Pancreas (tissue), 10 donors: ENCODE results near the gene TRAPPC2L. TPM values are rescaled to one million over a fixed set of nuclear protein-coding genes. Genes with fewer than 3 reads are reported as not detected.
A peak's percentile ranks its signal among the peaks of the same experiment; 100 is the strongest.
"Not testable (repeated sequence)": the region's sequence is repeated elsewhere in the genome, so short reads cannot be mapped to it uniquely, and the experiment has no call there.

Source experiments
- ATAC-seq, 4 donors: fragments of 200-7000 bp; cut with Tn5 transposase; one replicate each; pipeline versions ENCODE4 v1.8.0 to v1.9.1; 2020; ENCODE audit warnings: mild to moderate bottlenecking in 4 of 4, moderate library complexity in 4 of 4
- DNase-seq, 6 donors: peaks; one replicate each; pipeline ENCODE4 v3.0.0-alpha.2; 2020
- FAIRE-seq: peaks from 2 replicates; lab custom pipeline; 2012; peaks lifted over from hg19 to GRCh38; lab: Jason Lieb, UNC
- H3K27ac ChIP-seq, 4 donors: fragments of 200-600 bp; sonication (generic); 1 replicate in 3 of 4; 2 replicates in 1 of 4; pipeline versions ENCODE4 v1.5.0 to v1.8.0; 2020
- H3K27me3 ChIP-seq, 4 donors: fragments of 200-600 bp; one replicate each; pipeline ENCODE4 v1.8.0; 2021
- H3K36me3 ChIP-seq, 3 donors: fragments of 200-600 bp; sonication (generic) in 1 of 3; one replicate each; pipeline versions ENCODE4 v1.5.0 to v1.8.0; 2020 to 2021
- H3K4me1 ChIP-seq, 3 donors: fragments of 200-600 bp; one replicate each; pipeline ENCODE4 v1.8.0; 2021
- H3K4me3 ChIP-seq, 4 donors: fragments of 200-600 bp; sonication (generic) in 2 of 4; one replicate each; pipeline versions ENCODE4 v1.5.0 to v1.8.0; 2020 to 2021
- H3K9me3 ChIP-seq, 4 donors: fragments of 200-600 bp; one replicate each; pipeline ENCODE4 v1.8.0; 2021
- CTCF ChIP-seq, 4 donors: fragments of 200-600 bp; sonication (generic) in 3 of 4; IDR thresholded peaks; one replicate each; pipeline versions ENCODE4 v1.5.0 to v1.8.0; 2021; ENCODE audit warnings: antibody characterized with exemption in 4 of 4
- WGBS, 2 donors: extraction: QIAGEN DNeasy Blood & Tissue Kit; methylation state at CpG; one replicate each; pipeline ENCODE4 v1.1.7; 2013; 5-methylcytosine and 5-hydroxymethylcytosine counted together
- intact Hi-C, 3 donors: fragments of 100-400 bp; cut with DNase I; formaldehyde crosslinking; loops; one replicate each; pipeline versions ENCODE4 v1.11.1 to v1.14.2; 2022
- polyA plus RNA-seq, 2 donors: library from polyadenylated mRNA; stranded (reverse); fragments of 200-250 nt; gene quantifications; one replicate each; pipeline ENCODE4 v1.2.3, GENCODE V29; 2013
- total RNA-seq, 6 donors: library from RNA; stranded (reverse); fragmentation: NEBNext Ultra II Directional in 4 of 6; extraction: Animal tissue kit (Norgen Biotek cat#: 25700) in 4 of 6; gene quantifications; one replicate each; pipeline versions ENCODE4 v1.2.1 to v1.2.4, GENCODE V29; 2021 to 2023
- donor health status: healthy with polysubstance abuse.
- donor health status: DM: no; HTN: no; CAD: no; lungs with moderate emphysema.
- donor health status: DM: no; HTN: no; CAD: no.
- donor health status: control.
- donor health status: control.
- donor health status: Bipolar disorder and iron deficiency.
- donor health status: DM: yes; HTN: yes; CAD: no.
- donor health status: DM: no; HTN: no; CAD: no.
- donor health status: DM: no; HTN: no; CAD: no.
- donor health status: DM: yes; HTN: yes; CAD: no.

TRAPPC2L gene
- total and polyA plus RNA-seq, 8 donors, result 16.0 to 55.2 (median 27.4) TPM

GRCh38 chr16:88888461-88889387 is 31.8 kb downstream of the TRAPPC2L start:
- no peak overlapping the region for H3K4me3 ChIP-seq
- no peak for TF ChIP-seq CTCF (IDR thresholded peaks at IDR 0.05)
- intact Hi-C loops, result no loop called here
- no peaks in the 10 kb centered on the region for H3K9me3 ChIP-seq
- H3K36me3 ChIP-seq, result peaks cover 0 to 8% (median 0%) of the 10 kb centered on the region in 3 donors
- FAIRE-seq (no peak), DNase-seq (no peak), ATAC-seq (peak in 1 of 4 donors; percentile 7)
- no peaks in the 10 kb centered on the region for H3K27me3 ChIP-seq
- H3K4me1 ChIP-seq, result no peaks in the 10 kb centered on the region
- no peak overlapping the region for H3K27ac ChIP-seq
- 82 to 87% methylated on average over 28 to 29 of the region's 30 CpGs for WGBS, 2 donors

GRCh38 chr16:88889702-88890352 is 32.9 kb downstream of the TRAPPC2L start:
- H3K9me3 ChIP-seq, ATAC-seq, H3K36me3 ChIP-seq, intact Hi-C loops, H3K4me3 ChIP-seq, H3K27me3 ChIP-seq, H3K4me1 ChIP-seq, H3K27ac ChIP-seq, DNase-seq, FAIRE-seq: not testable (repeated sequence)
- WGBS, 2 donors, result 92 to 93% methylated on average over 45 to 48 of the region's 48 CpGs

- Histone ChIP-seq H3K4me3 (no peak overlapping the region), H3K4me1 (no peaks in the 10 kb centered on the region), H3K27me3 (no peaks in the 10 kb centered on the region), H3K27ac (no peak overlapping the region), H3K36me3 (no peaks in the 10 kb centered on the region), H3K9me3 (no peaks in the 10 kb centered on the region)
- no peak for ATAC-seq
- intact Hi-C loops, result no loop called here
- TF ChIP-seq CTCF (IDR thresholded peaks at IDR 0.05), result no peak
- no peak for DNase-seq
- 88 to 96% methylated on average over 16 of the region's 16 CpGs for WGBS, 2 donors
- no peak for FAIRE-seq
These were observed 34.2 kb downstream of the TRAPPC2L start for GRCh38 chr16:88891083-88891482.

GRCh38 chr16:88892065-88892464 is 35.1 kb downstream of the TRAPPC2L start:
- intact Hi-C loops, result no loop called here
- no peak for DNase-seq
- Histone ChIP-seq H3K27ac (no peak overlapping the region), H3K9me3 (no peaks in the 10 kb centered on the region), H3K27me3 (no peaks in the 10 kb centered on the region), H3K36me3 (no peaks in the 10 kb centered on the region), H3K4me3 (no peak overlapping the region), H3K4me1 (no peaks in the 10 kb centered on the region)
- no peak for TF ChIP-seq CTCF (IDR thresholded peaks at IDR 0.05)
- WGBS, 2 donors, result 92% methylated on average over 20 of the region's 20 CpGs
- no peak for FAIRE-seq
- no peak for ATAC-seq

- peaks cover 0 to 7% (median 0%) of the 10 kb centered on the region in 3 donors for H3K36me3 ChIP-seq
- intact Hi-C loops, result no loop called here
- H3K27me3 ChIP-seq, result no peaks in the 10 kb centered on the region
- no peak overlapping the region for H3K4me3 ChIP-seq
- WGBS, 2 donors, result 88 to 91% methylated on average over 19 of the region's 19 CpGs
- DNase-seq (no peak), ATAC-seq (no peak), FAIRE-seq (no peak)
- no peak overlapping the region for H3K27ac ChIP-seq
- H3K4me1 ChIP-seq, result no peaks in the 10 kb centered on the region
- no peak for TF ChIP-seq CTCF (IDR thresholded peaks at IDR 0.05)
- no peaks in the 10 kb centered on the region for H3K9me3 ChIP-seq
These were observed 36.4 kb downstream of the TRAPPC2L start for GRCh38 chr16:88893127-88893968.

- ATAC-seq, FAIRE-seq, intact Hi-C loops, H3K27me3 ChIP-seq, H3K9me3 ChIP-seq, H3K4me1 ChIP-seq, H3K36me3 ChIP-seq, H3K27ac ChIP-seq, H3K4me3 ChIP-seq, DNase-seq: not testable (repeated sequence)
- 80 to 98% methylated on average over 5 of the region's 6 CpGs for WGBS, 2 donors
These were observed 37.3 kb downstream of the TRAPPC2L start for GRCh38 chr16:88894266-88894665.
